GM18867 (cell line): ENCODE results near the gene NLRC3.
"Not testable (repeated sequence)": the region's sequence is repeated elsewhere in the genome, so short reads cannot be mapped to it uniquely, and the experiment has no call there.

Source experiments
- ATAC-seq: cut with Tn5 transposase; IDR thresholded peaks from one replicate; pipeline ENCODE4 v1.9.1; 2021; ENCODE audit warnings: mild to moderate bottlenecking, moderate library complexity; ENCODE audit not compliant: unreplicated experiment

The NLRC3 gene

DNA sequence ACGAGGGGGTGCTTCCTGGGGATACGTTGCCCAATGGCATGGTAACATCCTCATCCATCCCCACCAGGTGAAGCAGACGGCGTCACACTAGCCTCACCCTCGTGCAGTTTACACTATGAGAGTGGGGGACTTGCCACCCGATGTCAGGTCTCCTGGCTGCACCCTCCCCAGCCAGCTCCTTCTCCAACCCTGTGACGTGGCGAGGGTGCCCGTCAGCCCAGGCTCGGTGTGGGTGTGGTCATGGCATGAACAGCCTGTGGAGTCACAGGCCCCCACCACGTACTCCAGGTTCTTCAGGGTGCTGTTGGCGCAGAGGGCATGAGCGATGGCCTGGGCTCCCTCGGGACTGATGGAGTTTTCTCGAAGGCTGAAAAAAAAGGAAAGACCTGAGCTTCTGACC lies 28.3 kb downstream of the NLRC3 start:
- no peak for ATAC-seq

DNA sequence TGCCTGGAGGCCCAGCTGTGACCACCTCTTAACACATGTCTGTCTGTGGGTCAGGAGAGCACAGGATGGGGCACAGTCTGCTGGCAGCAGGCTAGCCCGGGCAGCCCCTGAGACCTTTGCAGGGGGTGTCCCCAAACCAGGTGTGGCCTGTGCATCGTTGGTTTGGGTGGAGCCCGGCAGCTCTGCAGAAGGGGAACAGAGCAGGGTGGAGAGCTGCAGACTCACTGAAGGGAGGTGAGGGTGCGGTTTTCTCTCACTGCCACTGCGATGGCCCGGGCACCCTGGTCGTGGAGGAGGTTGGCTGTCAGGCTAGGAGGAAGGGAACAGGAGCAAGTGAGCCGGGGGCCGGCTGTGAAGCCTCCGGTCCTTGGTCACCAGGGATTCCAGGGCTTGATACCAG lies 28.8 kb downstream of the NLRC3 start:
- ATAC-seq: no peak

DNA sequence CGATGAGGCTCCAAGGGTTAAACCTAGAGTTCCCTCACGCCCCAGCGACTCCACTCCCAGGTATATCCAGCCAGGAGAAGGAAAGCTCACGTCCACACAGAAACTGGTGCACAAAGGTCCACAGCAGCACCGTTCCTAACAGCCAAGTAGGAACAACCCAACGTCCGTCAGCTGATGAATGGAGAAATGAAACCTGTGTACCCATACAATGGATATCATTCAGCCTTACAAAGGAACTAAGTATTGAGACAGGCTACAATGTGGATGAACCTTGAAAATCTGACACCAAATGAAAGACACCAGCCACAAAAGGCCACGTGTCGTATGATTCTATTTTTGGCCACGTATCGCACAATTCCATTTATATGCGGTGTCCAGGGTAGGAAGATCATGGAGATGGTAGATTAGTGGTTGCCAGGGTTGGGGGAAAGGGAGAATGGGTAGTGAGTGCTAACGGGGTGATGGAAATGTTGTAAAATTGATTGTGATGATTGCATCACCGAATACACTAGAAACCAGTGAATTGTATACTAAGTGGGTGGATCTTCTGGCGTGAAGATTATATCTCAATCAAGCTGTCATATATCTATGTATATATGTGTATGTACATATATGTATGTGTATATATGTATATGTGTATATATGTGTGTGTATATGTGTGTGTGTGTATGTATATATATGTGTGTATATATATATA lies 30.1 kb downstream of the NLRC3 start:
- ATAC-seq: no peak

DNA sequence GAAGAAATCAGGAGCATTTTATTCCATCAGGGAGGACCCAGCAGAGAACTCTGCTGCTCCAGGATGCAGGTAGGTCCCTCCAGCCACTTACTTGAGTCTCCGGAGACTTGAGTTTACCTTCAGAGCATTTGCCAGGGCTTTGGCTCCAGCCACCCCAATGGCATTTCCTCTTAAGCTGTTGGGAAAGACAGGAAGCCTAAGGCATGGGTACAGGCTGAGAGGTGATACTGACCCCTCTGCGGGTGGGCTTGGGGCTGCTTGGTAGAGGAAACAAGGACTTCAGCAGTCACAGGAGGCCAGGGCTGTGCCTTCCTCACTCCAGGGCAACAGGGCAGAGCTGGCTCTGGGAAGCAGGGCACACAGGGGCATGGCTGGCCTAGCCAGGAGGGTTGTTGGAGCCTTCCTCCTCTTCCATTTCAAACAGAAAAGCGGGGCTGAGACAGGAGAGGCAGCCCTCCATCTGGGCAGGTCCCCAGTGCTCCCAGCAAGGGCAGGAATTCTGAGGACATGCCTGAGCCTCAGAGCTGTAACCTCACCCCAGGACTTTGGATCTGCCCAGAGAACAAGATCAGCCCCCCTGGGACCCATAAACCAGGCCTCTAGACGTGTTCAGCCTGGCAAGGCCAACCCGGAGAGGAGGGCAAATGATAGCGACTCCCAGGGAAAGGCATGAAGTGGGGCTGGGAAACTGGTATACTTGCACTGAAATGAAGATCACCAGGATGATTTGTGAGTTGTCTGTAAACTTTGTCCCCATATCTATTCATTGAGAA lies 34.4 kb downstream of the NLRC3 start:
- ATAC-seq: no peak

DNA sequence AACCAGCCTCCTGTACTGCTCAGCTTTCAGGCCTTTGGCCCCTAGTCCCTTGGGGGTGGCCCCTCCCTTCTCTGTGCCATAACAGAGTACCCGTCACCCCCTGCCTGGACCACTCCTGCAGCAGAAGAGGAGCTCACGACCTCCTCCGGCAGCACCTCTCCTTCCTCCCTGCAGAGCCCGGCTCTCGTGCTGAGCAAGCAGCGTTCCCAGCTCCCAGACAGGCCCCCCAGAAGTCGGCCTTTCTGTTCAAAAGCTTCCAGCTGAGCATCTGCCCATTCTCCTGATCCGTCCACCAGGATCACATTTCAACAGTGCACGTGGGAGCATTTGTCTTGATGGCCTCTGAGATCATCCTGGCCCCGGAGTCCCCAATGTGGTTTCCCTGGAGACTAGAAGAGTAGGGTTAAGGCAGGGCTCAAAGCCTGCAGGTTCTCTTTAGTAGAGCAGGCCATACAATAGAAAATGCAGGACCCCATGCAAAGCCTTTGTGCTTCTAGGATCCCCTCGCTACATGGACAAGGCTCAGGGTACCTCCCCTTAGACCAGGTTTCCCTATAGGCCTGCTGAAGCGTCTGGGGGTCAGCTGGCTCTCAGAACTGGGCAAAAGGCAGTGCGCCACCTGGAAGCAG lies 35.6 kb downstream of the NLRC3 start:
- ATAC-seq: no peak

DNA sequence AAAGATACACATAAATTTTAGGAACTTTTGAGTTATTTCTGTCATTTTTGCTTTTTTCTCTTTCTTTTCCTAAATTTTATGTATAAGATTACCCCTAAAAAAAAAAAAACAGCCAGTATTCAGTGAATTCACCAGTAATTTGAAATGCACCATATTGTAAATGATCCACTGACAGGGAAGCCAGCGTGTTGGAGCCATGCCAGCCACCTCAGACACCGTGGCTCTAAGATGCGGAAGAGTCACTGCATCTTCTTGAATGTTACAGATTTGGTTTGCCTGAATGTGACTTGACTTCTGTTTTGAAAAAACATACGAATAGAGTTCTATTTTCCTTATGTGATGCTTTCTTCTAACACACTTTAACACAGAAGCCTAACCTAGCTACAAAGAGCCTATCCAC lies 39.0 kb downstream of the NLRC3 start:
- no peak for ATAC-seq

DNA sequence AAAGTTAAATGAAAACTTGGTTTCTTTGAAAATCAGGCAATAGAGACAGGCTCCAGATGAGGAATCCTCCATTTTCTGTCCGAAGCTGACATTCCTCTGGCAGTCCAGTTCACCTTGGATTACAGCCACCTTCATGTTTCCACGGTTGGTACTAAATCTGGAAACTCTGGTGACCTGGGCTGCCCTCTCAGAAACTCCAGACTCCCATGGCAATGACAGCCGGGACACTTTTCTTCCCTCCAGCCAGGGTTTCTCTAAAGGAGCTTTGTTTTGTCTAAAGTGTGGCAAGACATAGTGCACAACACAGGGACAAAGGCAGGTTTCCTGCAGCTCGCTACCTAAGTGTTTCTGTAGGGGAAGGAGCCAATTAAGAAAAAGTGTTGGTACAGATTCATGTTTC lies 40.4 kb downstream of the NLRC3 start:
- ATAC-seq: no peak

DNA sequence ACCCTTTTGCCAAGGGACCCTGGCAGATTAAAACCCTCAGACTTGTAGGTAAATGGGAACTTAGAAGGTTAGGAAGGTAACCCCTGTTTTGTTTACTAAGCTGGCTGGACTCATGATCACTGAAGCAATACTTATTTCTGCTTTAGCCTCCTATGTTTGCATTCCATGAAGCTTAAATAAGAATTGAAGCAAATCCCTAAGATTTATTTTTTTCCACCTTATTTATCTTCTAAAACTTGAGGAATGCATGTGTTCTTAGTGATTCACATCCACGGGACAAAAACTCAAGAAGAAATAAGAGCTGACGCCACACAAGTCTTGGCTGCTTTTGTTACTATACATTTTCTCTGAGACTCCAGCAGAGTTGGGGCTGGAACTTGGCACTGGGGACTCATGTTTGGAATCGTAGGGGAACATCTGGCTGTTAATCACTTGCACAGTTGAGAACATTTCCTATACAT lies 40.9 kb downstream of the NLRC3 start:
- no peak for ATAC-seq

DNA sequence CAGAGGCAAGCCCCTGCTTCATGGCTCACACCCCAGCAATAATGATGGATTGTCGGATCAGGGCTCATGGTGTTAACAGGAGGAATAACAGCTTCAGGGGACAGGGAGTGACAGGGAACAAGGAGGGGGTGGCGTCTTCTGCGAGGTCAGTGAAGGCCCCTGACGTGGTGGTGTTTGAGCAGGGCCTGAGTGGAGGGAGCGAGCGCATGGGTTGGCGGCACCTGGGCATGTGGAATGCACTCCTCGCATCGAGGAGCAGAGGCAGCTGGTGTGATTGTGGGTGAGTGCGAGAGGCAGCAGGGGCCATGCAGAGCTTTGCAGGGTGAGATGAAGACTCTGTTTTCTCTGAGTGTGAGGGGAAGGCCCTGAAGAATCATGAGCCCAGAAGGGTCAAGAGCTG lies 43.1 kb downstream of the NLRC3 start:
- ATAC-seq: no peak

DNA sequence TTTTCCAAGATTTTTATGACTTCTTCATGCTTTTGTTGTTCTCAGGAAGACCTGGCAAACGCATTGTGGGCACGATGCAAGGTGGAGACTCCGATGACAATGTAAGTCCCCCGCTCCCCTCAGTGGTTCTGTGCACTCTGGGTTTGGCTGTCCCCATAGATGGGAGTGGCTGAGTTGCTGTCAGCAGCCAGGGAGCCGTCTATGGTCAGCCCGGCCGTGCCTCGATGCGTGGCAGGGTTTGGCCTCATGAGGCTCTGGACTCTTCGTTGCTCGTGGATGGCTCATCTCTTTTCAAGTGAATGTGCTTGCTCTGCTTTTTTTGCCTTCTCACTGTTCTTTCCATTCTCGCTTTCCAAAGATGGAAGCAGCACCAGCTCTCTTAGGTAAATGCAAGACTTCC lies 44.5 kb downstream of the NLRC3 start:
- no peak for ATAC-seq

DNA sequence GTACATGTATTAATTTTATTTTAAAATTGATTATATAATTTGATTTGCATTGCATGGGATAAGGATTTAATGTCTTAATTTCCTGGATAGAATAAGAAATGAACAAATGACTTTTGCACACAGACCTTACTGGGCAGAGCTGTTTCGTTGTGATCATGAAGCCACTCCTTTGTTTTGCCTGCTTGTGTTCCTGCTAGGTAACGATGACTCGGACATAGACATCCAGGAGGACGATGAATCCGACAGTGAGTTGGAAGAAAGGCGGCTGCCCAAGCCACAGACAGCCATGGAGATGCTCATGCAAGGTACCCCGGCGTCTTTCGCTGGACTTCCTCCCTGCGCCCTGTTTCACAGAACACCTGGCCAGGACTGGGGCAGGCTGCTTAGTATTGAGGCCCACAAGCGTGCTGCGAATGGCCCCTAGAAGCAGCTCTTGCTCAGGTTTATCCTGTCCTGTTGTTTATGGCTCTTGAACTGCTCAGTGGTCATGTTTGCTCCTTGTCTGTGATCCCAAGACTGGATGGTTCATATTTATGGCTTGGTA lies 46.8 kb downstream of the NLRC3 start:
- ATAC-seq: no peak

DNA sequence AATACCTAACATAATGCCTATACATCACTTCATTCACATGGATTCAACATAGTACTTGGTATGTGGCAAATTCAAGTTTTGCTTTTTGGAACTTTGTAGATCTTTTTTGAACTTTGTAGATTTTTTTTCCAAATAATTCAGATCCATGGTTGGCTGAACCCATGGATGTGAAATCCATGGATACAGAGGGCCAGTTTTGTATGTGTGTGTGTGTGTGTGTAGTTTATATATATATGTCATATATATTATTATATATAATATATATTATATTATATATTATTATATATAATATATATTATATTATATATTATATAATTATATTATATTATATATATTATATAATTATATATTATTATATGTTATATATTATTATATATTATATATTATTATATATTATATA lies 48.0 kb downstream of the NLRC3 start:
- no peak for ATAC-seq

DNA sequence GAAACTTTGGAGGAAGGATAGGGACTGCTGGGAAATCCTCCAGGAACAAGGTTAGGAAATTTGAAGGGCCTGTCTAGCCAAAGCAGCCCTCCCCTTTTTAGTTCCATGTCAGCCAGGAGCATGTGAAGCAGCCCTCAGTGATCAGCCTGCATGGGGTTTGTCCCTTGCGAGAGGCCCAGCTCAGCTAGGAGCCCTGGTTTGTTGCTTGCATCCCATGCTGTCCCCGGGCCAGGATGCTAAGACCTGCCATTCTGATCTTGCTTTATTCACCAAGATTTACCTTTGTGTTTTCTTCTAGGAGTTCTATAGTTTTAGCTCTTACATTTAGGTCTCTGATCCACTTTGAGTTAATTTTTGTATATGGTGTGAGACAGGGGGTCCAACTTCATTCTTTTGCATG lies 48.8 kb downstream of the NLRC3 start:
- ATAC-seq: no peak

DNA sequence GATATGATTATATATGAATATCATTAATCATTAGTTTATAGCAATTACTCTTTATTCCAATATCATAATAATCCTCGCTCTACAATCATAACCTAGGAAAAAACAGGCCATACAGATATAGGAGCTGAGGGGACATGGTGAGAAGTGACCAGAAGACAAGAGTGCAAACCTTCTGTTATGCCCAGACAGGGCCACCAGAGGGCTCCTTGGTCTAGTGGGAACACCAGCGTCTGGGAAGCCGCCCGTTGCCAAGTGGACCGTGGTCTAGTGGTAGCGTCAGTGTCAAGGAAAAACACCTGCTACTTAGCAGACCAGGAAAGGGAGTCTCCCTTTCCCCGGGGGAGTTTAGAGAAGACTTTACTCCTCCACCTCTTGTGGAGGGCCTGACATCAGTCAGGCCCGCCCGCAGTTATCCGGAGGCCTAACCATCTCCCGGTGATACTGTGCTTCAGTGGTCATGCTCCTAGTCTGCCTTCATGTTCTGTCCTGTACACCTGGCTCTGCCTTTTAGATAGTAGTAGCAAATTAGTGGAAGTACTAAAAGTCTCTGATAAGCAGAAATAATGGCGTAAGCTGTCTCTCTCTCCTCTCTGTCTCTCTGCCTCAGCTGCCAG lies 49.9 kb downstream of the NLRC3 start:
- not testable (repeated sequence) for ATAC-seq

DNA sequence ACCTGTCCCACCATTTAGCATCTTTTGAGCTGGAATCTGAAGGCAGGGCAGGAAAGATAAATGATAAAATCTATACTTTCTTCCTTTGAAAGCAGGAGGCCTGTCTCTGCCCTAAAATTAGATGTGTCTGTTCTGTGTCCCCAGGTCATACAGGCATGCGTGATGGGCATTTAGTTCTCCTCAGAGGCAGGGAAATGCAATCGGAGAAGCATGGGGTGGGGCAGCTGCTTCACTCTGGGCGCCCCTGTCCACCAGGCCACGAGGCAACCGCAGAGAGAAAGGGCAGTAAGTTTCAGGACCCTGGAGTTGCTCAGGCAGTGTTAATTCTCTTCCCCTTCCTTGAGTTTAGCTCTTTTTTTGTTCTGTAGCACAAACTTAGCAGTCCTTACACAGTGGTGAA lies 51.3 kb downstream of the NLRC3 start:
- ATAC-seq: no peak

DNA sequence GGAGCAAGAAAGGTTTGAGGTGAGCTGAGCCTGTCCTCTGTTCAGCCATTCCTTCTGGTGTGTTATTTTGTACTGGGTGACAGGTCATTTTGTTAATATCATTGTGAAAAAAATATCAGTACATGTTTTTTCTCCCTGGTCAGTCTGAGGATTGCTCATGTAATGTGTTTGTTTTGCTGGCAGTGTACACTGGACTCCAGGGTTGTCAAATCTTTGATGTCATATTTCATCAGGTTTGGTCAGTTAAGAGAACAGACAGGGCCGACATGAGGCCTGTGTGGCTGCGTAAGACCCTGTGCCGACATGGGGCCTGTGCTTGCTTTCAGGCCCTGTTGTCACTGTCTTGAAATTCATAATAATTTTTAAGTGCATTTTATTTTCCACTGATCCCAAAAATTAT lies 53.9 kb downstream of the NLRC3 start:
- ATAC-seq: no peak

DNA sequence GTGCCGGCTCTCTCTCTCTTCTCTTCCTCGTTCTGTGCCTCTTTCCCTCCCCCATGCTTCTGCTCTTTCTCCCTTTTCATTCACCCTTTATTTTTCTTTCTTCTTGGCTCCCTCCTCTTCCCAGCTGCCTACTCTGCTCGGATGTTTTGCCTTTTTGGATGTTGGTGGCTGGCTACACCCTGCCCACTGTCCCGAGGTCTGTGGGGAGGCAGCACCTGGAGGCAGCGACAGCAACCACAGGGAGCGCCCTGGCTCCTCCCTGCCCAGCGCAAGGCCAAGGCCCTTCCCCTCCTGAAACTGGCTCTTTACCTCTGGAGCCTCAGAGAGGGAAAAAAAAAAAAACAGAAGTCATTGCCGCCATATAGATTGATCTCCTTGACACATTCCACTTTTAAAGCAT lies 56.4 kb downstream of the NLRC3 start:
- ATAC-seq: no peak

DNA sequence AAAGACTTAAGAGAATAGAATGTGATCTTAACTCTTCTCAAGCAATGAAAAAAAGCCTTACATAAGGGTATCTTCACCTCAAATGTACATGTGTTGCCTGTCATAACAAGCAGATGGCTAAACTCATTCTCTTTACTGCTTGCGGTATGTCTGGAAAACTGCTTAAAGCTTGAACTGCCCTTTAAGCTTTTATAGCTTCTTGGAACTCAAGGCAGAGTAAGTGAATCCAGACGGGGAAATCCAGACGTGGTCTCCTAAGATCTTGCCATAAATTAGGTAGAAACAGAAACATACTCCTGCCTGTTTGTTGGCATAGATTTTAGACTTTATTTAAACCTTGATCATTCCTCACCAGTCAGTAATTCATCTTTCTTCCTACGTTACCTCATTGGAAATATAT lies 56.8 kb downstream of the NLRC3 start:
- no peak for ATAC-seq

DNA sequence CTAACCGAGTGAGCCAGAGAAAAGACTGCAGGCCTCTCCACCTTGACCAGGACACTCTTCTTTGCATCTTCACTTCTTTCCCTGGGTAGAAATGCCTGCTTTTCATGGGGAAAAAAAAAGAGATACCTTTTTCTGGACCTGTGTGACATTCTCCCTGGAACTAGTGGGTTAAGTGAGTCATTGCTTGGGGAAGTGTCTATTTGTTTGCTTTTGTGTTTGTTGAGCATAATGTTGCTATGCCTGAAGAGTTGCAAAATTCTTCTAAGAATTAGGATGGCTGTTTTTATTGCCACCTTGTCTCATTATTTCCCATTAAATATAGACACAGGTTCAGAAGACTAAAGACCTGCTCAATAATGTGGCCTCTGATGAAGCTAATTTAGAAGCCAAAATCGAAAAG lies 57.6 kb downstream of the NLRC3 start:
- ATAC-seq: no peak

DNA sequence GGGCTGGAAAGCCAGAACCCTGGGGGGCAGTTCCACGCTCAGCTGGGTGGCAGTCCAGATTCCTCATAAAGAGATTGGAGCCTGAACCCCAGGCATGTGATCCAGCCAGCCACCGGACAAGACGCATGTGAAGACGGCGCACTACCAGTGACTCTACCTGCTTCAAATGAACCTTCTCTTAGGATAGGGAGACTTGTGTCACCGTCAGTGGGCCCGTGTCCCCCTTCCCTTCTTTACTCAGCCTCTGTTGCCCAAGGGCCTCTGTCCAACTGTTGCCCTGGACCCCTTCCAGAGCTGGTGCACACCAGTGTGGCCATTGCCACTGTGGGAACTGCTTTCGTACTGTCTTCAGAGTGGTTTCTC lies 58.2 kb downstream of the NLRC3 start:
- no peak for ATAC-seq

DNA sequence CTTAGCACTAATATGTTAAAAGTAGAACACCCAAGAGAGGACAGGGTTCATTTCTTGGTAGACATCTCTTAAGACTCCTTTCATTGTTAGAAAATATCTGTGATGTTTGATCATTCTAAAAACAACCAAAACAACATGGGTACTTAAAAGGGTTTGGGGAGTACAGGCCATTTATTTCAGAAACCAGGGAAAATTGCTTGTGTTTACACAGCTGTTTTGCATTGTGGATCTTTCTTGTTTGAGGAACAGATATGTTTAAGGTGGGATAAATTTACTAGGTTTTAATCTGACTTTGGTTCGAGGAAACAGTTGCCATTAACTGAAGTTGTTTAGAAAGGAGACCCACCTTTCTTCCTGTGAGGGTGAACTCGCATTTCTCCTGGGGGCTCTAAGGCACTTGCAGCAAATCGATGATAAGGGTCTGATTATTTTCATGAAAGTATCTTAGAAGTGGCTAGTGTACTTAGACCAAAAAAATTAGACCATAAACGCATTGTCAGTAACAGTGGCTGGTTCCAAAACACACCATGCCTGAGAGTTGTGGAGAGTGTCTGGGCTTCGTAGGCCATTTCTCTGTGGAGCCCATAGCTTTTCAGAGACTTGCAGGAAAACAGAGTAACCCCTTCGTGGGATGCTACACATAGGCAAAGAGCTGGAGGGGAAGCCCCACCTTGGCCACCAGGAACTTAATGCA lies 58.8 kb downstream of the NLRC3 start:
- ATAC-seq: no peak
